GM12878 (cell line): ENCODE results near the gene CUL4A. TPM values are rescaled to one million over a fixed set of nuclear protein-coding genes. Genes with fewer than 3 reads are reported as not detected.
"Not testable (repeated sequence)": the region's sequence is repeated elsewhere in the genome, so short reads cannot be mapped to it uniquely, and the experiment has no call there.

Source experiments
- ATAC-seq: fragments of 200-7000 bp; cut with Tn5 transposase; 3 replicates; pipeline ENCODE4 v1.9.1; 2020; ENCODE audit warnings: mild to moderate bottlenecking, moderate library complexity
- BruUV-seq: library from RNA; stranded (reverse); fragments of 400-500 nt; replicated peaks from 2 replicates; lab custom pipeline; 2021; lab: Mats Ljungman, UMichigan
- CTCF ChIA-PET: fragments of 300-600 bp; sonication (Branson Sonifier 250); formaldehyde crosslinking; extraction: SDS; loops from one replicate; lab custom pipeline; 2021; ENCODE audit warnings: inconsistent platforms; lab: Yijun Ruan, JAX
- POLR2A ChIA-PET: fragments of 350-600 bp; formaldehyde crosslinking; extraction: SDS; loops from one replicate; lab custom pipeline; 2021; ENCODE audit warnings: inconsistent platforms; lab: Charles Lee
- RAD21 ChIA-PET: fragments of 300-600 bp; sonication (Branson Sonifier 250); formaldehyde crosslinking; loops from one replicate; lab custom pipeline; 2023; ENCODE audit warnings: antibody characterized with exemption; ENCODE audit not compliant: unreplicated experiment; lab: Charles Lee
- SMC1A ChIA-PET: fragments of 300-600 bp; sonication (Branson Sonifier 250); formaldehyde crosslinking; loops from one replicate; lab custom pipeline; 2023; ENCODE audit not compliant: unreplicated experiment, uncharacterized antibody; lab: Charles Lee
- DNase-seq: peaks from one replicate; pipeline ENCODE4 v3.0.0-alpha.2; 2011; ENCODE audit warnings: low read depth, low spot score
- FAIRE-seq: peaks from 3 replicates; lab custom pipeline; 2011; peaks lifted over from hg19 to GRCh38; lab: Jason Lieb, UNC
- H2AFZ ChIP-seq: 2 replicates; pipeline ENCODE4 v1.6.0; 2011; ENCODE audit warnings: low read depth, low read length, control low read depth; ENCODE audit not compliant: control insufficient read depth
- H3K27ac ChIP-seq: 2 replicates; pipeline ENCODE4 v1.5.1; 2011; ENCODE audit warnings: control low read depth; ENCODE audit not compliant: control insufficient read depth, insufficient read depth
- H3K27me3 ChIP-seq, 2 experiments: replicated peaks in 1 of 2; 2 replicates each; pipeline versions ENCODE4 v1.6.0 to v1.6.1; 2011; ENCODE audit warnings: low read length in 1 of 2; ENCODE audit not compliant: control insufficient read depth in 2 of 2, insufficient read depth in 2 of 2
- H3K36me3 ChIP-seq, 2 experiments: 2 replicates each; pipeline ENCODE4 v1.5.1; 2011; ENCODE audit warnings: low read length in 1 of 2; ENCODE audit not compliant: control insufficient read depth in 2 of 2, insufficient read depth in 2 of 2
- H3K4me1 ChIP-seq: 2 replicates; pipeline ENCODE4 v1.6.1; 2011; ENCODE audit warnings: mild to moderate bottlenecking, low read length, moderate library complexity, mixed read lengths; ENCODE audit not compliant: control insufficient read depth, insufficient read depth
- H3K4me2 ChIP-seq: 2 replicates; pipeline ENCODE4 v1.6.0; 2011; ENCODE audit warnings: control low read depth; ENCODE audit not compliant: control insufficient read depth, insufficient read depth
- H3K4me3 ChIP-seq: fragments of 200-600 bp; sonication (generic); 2 replicates; pipeline ENCODE4 v1.5.1; 2016
- H3K79me2 ChIP-seq: 2 replicates; pipeline ENCODE4 v1.6.0; 2011; ENCODE audit warnings: low read length; ENCODE audit not compliant: control insufficient read depth, insufficient read depth
- H3K9ac ChIP-seq: 2 replicates; pipeline ENCODE4 v1.8.0; 2011; ENCODE audit warnings: low read length, control low read depth, mixed read lengths; ENCODE audit not compliant: control insufficient read depth, insufficient read depth
- H3K9me3 ChIP-seq: replicated peaks from 3 replicates; pipeline ENCODE4 v1.5.1; 2011; ENCODE audit warnings: mild to moderate bottlenecking, low read length; ENCODE audit not compliant: control insufficient read depth, insufficient read depth
- H4K20me1 ChIP-seq: 2 replicates; pipeline ENCODE4 v1.6.0; 2011; ENCODE audit not compliant: control insufficient read depth, insufficient read depth
- BCL11A ChIP-seq: IDR thresholded peaks from 2 replicates; pipeline ENCODE4 v1.6.1; 2011; ENCODE audit warnings: low read depth, low read length
- BHLHE40 ChIP-seq, 2 experiments: fragments of 450-650 bp in 1 of 2; IDR thresholded peaks; 2 replicates each; pipeline ENCODE4 v1.6.1; 2011 to 2017; ENCODE audit warnings: low read depth in 2 of 2, borderline replicate concordance in 1 of 2, improper control_type of control experiment in 1 of 2, low read length in 1 of 2, mild to moderate bottlenecking in 1 of 2
- CHD1 ChIP-seq: IDR thresholded peaks from 2 replicates; pipeline ENCODE4 v1.6.1; 2012; ENCODE audit warnings: low read depth, low read length, improper control_type of control experiment
- ETV6 ChIP-seq, 2 experiments: fragments of 450-650 bp in 1 of 2; IDR thresholded peaks in 1 of 2; conservative IDR thresholded peaks in 1 of 2; 2 replicates each; pipeline ENCODE4 v1.6.1; 2014; ENCODE audit warnings: antibody characterized with exemption in 1 of 2, borderline replicate concordance in 1 of 2, low read depth in 1 of 2, mild to moderate bottlenecking in 1 of 2, moderate library complexity in 1 of 2
- MYB ChIP-seq: fragments of 150-350 bp; IDR thresholded peaks from 2 replicates; pipeline ENCODE4 v1.6.1; 2014; ENCODE audit warnings: mild to moderate bottlenecking, low read depth, low read length, borderline replicate concordance
- PRDM15 ChIP-seq: fragments of 450-650 bp; formaldehyde crosslinking; IDR thresholded peaks from 2 replicates; pipeline ENCODE4 v1.4.0; 2020; ENCODE audit warnings: mild to moderate bottlenecking, moderate library complexity
- RBBP5 ChIP-seq: fragments of 200-600 bp; sonication (generic); conservative IDR thresholded peaks from 2 replicates; pipeline ENCODE4 v1.6.1; 2016
- SIX5 ChIP-seq: IDR thresholded peaks from 2 replicates; pipeline ENCODE4 v1.6.1; 2011; ENCODE audit warnings: mild to moderate bottlenecking, low read depth, low read length, moderate library complexity; ENCODE audit not compliant: severe bottlenecking
- SMARCA5 ChIP-seq: fragments of 450-650 bp; IDR thresholded peaks from 2 replicates; pipeline ENCODE4 v1.6.1; 2017; ENCODE audit warnings: mild to moderate bottlenecking
- SPI1 ChIP-seq: IDR thresholded peaks from 2 replicates; pipeline ENCODE4 v1.6.1; 2011; ENCODE audit warnings: low read depth, mild to moderate bottlenecking, low read length, moderate library complexity, borderline replicate concordance; ENCODE audit not compliant: insufficient read depth
- YBX1 ChIP-seq: fragments of 450-650 bp; IDR thresholded peaks from 2 replicates; pipeline ENCODE4 v1.6.1; 2016; ENCODE audit warnings: antibody characterized with exemption
- ZNF207 ChIP-seq: fragments of 450-650 bp; IDR thresholded peaks from 2 replicates; pipeline ENCODE4 v1.6.1; 2014; ENCODE audit warnings: antibody characterized with exemption, mild to moderate bottlenecking, borderline replicate concordance
- ZNF384 ChIP-seq: IDR thresholded peaks from 2 replicates; pipeline ENCODE4 v1.6.1; 2012; ENCODE audit warnings: low read depth, mild to moderate bottlenecking, low read length, improper control_type of control experiment, borderline replicate concordance
- WGBS: methylation state at CpG from one replicate; pipeline ENCODE4 v1.1.6; 2016; ENCODE audit warnings: low lambda C conversion rate; ENCODE audit not compliant: insufficient replicate concordance, insufficient coverage; ENCODE audit errors: missing lambda C conversion rate; 5-methylcytosine and 5-hydroxymethylcytosine counted together
- in situ Hi-C: fragments of 300-500 bp; cut with MboI; formaldehyde crosslinking; loops from 9 replicates; pipeline ENCODE4 v1.14.3; 2018; ENCODE audit warnings: mixed read lengths
- intact Hi-C: fragments of 100-400 bp; cut with micrococcal nuclease; formaldehyde crosslinking; loops from one replicate; pipeline ENCODE4 v1.14.2; 2022; ENCODE audit not compliant: unreplicated experiment
- polyA plus RNA-seq, 11 experiments: library from polyadenylated mRNA; depleted of rRNA in 4 of 11; unstranded in 6 of 11; stranded (reverse) in 5 of 11; fragments of >200 nt; fragmentation: Nextera tagmentation in 4 of 11; fragmentation: Illumina TruSeq in 1 of 11; extraction: Ambion mirVana in 4 of 11; extraction: Trizol in 1 of 11; gene quantifications; 1 replicate in 1 of 11; 2 replicates in 10 of 11; pipeline versions ENCODE4 v1.2.1 to v1.2.3, GENCODE V29; 2011 to 2016; ENCODE audit warnings: inconsistent platforms in 2 of 11, missing spikeins in 2 of 11, low read depth in 1 of 11
- total RNA-seq, 4 experiments: library from RNA; depleted of rRNA in 3 of 4; stranded (reverse); fragments of >200 nt in 3 of 4; fragmentation: Illumina TruSeq in 1 of 4; extraction: Trizol in 1 of 4; gene quantifications; 2 replicates each; pipeline versions ENCODE4 v1.2.1 to v1.2.3, GENCODE V29; 2013 to 2021

Gene CUL4A
- total and polyA plus RNA-seq, 10 of the 15 experiments (the other 5 are each of a cell fraction or from before 2014, with no cell fraction given) = 19.7 to 74.3 (median 55.6) TPM

GRCh38 chr13:113314895-113315470 is 105.6 kb downstream of the CUL4A start:
- FAIRE-seq, H3K9ac ChIP-seq, H3K27me3 ChIP-seq, RAD21 ChIA-PET, H4K20me1 ChIP-seq, H3K4me1 ChIP-seq, ATAC-seq, CTCF ChIA-PET, H3K79me2 ChIP-seq, BruUV-seq, H3K4me3 ChIP-seq, H2AFZ ChIP-seq, DNase-seq, H3K27ac ChIP-seq, POLR2A ChIA-PET, H3K4me2 ChIP-seq, intact Hi-C loops, in situ Hi-C loops, H3K9me3 ChIP-seq, SMC1A ChIA-PET: not testable (repeated sequence)
- WGBS = 95% methylated on average over 16 of the region's 23 CpGs
- H3K36me3 ChIP-seq = peaks cover 15 to 29% of the 10 kb centered on the region in 2 experiments; a peak in 3 of 4 replicates

- no peak overlapping the region for H3K4me3 ChIP-seq
- intact Hi-C loops = no loop called here
- no TSS peak for BruUV-seq
- DNase-seq (no peak), ATAC-seq (no peak), FAIRE-seq (no peak)
- no peak overlapping the region for H2AFZ ChIP-seq
- ChIA-PET RAD21 (no interaction called here), CTCF (interaction anchor here (0.6 kb wide), 1 partner anchor 250 kb away, joined by 3 read pairs; no protein-coding TSS in a partner anchor), POLR2A (no interaction called here), SMC1A (interaction anchor here (0.9 kb wide), 1 partner anchor 16 kb away, joined by 3 read pairs; no protein-coding TSS in a partner anchor)
- no peaks in the 10 kb centered on the region for H3K9me3 ChIP-seq
- H3K36me3 ChIP-seq = peaks cover 15 to 26% of the 10 kb centered on the region in 2 experiments; a peak in 3 of 4 replicates
- H3K4me1 ChIP-seq = no peaks in the 10 kb centered on the region
- H3K9ac ChIP-seq = no peak overlapping the region
- no peaks in the 10 kb centered on the region for H3K79me2 ChIP-seq
- no peak overlapping the region for H3K27ac ChIP-seq
- 98% methylated on average over 5 of the region's 5 CpGs for WGBS
- in situ Hi-C loops = no loop called here
- H3K4me2 ChIP-seq = no peak overlapping the region
- TF ChIP-seq PRDM15 = no peak
- TF ChIP-seq YBX1 = no peak
- no peak for TF ChIP-seq SMARCA5
- TF ChIP-seq MYB = no peak
- no peak for TF ChIP-seq BCL11A
- no peak for TF ChIP-seq ZNF207
- TF ChIP-seq ZNF384 = no peak
- TF ChIP-seq SIX5 = no peak
- TF ChIP-seq RBBP5 = no peak
- TF ChIP-seq CHD1 = no peak
- TF ChIP-seq BHLHE40 (IDR thresholded peaks at IDR 0.05; ENCODE audit: borderline replicate concordance in 1 of 2, low read depth in 2 of 2, low read length in 1 of 2) = no peak
- TF ChIP-seq ETV6 (conservative IDR thresholded peaks at IDR 0.05 in 1 of 2, IDR thresholded peaks at IDR 0.05 in 1 of 2; ENCODE audit: borderline replicate concordance in 1 of 2, low read depth in 1 of 2) = no peak
- TF ChIP-seq SPI1 = no peak
- H3K27me3 ChIP-seq = no peaks in the 10 kb centered on the region
- no peaks in the 10 kb centered on the region for H4K20me1 ChIP-seq
Observed at GRCh38 chr13:113315992-113316391, 106.6 kb downstream of the CUL4A start.
